NCI-H345 treated with DMSO at 0.1 percent for 48 hours (cell line): Measurements from ENCODE around the gene XIRP2.
"Not testable (repeated sequence)": the region's sequence is repeated elsewhere in the genome, so short reads cannot be mapped to it uniquely, and the experiment has no call there.

Source experiments
- DNase-seq: peaks from one replicate; lab custom pipeline; 2025; ENCODE audit not compliant: unreplicated experiment; lab: John Stamatoyannopoulos, UW

Gene XIRP2

DNA sequence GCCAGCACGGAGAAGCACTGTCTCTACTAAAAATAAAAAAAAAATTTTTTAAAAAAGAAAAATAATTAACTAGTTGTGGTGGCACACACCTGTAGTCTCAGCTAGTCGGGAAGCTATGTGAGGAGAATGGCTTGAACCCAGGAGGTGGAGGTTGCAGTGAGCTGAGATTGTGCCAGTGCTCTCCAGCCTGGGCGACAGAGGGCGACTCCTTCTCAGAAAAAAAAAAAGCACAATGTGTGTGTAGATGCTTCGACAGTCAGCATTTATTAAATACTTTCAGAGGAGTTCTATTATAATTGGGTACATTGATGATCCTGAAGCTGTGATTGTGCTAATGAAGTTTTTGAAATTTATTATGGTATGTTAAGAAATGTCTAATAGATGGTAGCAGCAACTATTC lies 46.5 kb downstream of the XIRP2 start:
- DNase-seq: no peak

GRCh38 chr2:166942377-166942776 lies 54.1 kb downstream of the XIRP2 start:
- DNase-seq: no peak

GRCh38 chr2:166944909-166945308 lies 56.6 kb downstream of the XIRP2 start:
- DNase-seq: no peak

- DNase-seq: no peak
Observed at GRCh38 chr2:166957686-166958085, 69.4 kb downstream of the XIRP2 start.

GRCh38 chr2:166958986-166959481 lies 70.8 kb downstream of the XIRP2 start:
- DNase-seq: no peak

DNA sequence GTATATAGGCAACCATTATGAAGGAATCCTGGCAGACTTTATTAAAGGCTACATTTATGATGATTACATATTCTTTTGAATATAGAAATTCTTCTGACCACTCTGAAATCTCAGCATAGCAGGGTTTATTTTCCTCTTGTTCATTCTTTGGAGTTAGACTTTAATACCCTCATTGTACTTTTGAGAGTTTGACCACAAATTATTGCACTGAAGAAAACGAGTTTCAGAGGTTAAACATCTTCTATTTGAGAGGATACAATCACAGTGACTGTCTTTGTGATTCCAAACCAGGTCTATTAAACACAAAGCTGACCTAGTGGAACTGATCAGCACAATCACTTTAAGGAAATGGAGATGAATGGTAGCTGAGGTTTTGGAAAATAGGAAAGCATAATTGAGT lies 71.3 kb downstream of the XIRP2 start:
- DNase-seq: no peak

- DNase-seq: no peak
Observed at GRCh38 chr2:166960702-166961270, 72.5 kb downstream of the XIRP2 start.

DNA sequence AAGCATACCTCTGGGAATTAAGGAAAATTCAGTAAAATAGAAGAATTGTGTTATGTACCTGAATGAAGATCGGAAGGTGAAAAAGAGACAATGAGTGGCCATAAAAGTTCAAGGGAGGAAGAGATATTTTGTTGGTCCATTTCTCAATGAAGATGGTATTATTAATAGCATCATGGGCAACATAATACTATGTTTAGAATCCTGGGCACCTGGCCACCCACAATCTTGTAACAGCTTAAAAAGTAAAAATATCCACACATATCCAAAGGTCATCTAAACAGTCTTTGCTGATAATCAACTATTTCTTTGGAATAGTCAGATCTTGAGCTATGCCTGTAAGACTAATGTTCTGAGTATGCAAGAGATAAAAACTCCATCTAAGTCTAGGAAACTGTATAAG lies 73.7 kb downstream of the XIRP2 start:
- DNase-seq: no peak

GRCh38 chr2:166969486-166969885 lies 81.2 kb downstream of the XIRP2 start:
- DNase-seq: no peak

- no peak for DNase-seq
Observed at GRCh38 chr2:166972002-166972401, 83.7 kb downstream of the XIRP2 start.

DNA sequence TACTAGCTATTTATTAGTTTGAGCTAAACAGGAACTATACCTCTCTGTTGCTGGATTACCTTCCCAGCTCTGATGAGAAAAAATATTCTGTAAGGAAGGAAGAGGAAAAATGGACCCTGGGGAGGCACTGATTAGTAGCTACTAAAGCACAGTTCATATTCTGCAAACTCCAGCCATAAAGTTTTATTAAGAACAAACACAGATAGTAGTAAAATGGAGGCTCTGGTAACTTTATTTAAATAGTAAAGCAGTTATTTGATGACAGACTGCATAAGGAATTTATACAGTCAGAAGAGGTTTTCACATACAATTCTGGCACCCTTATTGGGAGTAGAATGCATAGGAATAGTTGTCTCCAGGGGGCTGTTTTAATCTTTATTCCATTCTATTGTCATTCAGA lies 84.1 kb downstream of the XIRP2 start:
- no peak for DNase-seq

DNA sequence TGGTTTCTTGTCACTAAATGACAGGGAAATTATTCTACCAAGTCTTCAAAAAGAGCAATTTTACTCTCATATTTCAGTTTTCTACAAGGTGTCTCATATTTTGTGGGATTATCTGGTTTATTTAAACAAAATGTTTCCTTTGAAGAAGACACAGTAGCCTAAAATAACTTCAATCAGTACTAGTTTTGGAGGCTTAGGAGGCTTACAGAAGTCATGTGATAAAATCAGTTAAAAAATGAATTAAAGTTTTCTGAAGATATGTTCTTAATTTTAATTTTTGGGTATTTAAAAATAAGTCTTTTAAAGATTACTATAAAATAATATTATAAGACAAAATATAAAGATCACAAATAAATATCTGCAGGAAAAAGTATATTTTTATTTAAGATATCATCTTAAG lies 95.9 kb downstream of the XIRP2 start:
- DNase-seq: no peak

- no peak for DNase-seq
Observed at GRCh38 chr2:166984797-166985196, 96.5 kb downstream of the XIRP2 start.

DNA sequence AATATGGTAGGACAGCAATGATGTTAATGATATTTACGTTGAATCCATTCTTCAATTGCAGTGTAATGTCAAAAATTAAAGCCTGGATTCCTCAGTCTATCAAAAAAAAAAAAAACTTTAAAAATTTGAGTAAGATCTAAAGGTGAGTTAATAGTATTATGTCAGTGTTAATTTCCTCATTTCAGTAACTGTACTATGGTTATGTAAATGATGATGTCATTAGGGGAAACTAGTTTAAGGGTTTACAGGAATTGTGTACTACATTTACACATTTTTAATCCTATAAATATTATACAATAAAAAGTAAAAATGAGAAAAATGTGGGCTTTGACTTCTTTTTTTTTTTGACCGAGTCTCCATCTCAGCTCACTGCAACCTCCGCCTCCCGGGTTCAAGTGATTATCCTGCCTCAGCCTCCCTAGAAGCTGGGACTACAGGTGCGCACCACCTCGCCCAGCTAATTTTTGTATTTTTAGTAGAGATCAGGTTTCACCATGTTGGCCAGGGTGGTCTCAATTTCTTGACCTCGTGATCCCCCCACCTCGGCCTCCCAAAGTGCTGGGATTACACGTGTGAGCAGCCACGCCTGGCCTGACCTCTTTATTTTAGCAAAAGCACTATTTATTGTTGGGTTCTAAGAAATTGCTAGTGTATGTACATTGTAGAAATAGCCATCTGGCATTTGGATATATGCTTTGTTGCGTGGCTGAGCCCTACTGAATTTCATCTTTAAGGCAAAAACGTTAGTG lies 106.5 kb downstream of the XIRP2 start:
- no peak for DNase-seq

GRCh38 chr2:166996465-166996864 lies 108.2 kb downstream of the XIRP2 start:
- DNase-seq: no peak

DNA sequence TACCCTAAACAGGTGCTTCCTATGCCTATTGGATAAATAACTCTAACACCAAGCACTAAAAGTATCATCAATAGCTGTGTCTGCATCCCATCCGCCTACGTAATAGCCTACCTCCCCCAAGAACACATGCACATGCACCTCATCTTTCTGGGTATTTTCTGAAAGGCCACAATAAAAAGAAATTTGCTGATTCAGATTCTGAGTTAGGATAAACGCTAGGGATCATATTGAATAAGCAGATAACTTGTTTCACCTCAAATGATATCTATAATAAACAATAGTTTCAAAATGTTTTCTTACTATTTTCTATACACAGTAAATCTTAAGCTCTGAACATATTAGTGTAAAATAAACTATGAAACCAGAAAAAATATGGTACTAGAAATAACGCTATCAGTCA lies 112.9 kb downstream of the XIRP2 start:
- no peak for DNase-seq

GRCh38 chr2:167005096-167005495 lies 116.8 kb downstream of the XIRP2 start:
- no peak for DNase-seq

DNA sequence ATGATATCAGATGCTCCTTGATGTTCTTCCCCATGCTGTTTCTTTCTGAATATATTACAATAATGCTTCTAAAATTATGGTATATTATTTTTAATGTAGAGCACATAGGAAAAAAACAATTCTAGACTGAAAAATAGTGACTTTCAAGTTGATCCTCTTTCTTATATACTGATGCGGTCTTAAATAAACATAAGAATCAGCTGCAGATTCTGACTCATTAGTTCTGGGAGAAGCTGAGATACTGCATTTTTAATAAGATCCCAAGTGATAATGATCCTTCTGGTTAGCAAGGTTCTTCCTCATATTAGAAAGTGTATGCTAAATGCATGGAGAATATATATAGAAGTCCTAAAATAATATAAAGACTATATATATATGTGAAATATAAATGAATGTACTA lies 124.9 kb downstream of the XIRP2 start:
- no peak for DNase-seq

DNA sequence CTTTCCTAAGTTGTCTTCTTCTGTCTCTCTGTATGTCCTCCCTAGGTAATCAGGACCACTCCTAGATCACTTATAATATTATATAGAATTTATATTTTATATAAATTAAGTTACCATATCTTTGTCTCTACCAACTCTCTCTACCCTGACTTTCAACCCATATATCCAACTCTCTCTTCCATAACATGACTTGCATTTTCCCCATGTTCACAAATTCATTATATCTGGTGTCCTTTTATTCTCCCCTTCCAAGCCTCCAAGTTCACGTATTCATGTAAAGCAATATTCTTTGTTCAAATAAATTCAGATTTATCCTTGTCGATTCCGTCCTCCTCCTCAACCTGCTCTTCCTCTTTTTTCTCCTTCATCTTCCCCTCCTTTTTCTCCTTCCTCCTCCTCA lies 127.5 kb downstream of the XIRP2 start:
- DNase-seq: no peak

DNA sequence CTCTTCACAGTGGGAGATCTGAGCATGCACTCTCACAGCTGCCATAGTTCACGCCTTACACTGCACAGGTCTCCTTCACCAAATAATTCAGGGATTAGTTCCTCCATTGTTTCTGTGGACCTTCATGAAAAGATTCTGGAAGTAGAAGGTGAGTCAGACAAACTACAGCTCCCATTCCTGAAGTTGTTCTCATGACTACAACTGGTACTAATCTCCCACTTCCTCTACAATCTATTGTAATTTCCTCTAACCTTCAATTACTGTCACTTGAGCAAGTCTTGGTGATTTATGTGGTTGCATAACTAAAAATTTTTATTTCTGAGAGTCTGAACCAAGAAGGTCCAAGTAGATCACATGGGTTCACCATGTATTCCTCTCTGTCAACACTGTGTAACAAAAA lies 128.7 kb downstream of the XIRP2 start:
- no peak for DNase-seq

DNA sequence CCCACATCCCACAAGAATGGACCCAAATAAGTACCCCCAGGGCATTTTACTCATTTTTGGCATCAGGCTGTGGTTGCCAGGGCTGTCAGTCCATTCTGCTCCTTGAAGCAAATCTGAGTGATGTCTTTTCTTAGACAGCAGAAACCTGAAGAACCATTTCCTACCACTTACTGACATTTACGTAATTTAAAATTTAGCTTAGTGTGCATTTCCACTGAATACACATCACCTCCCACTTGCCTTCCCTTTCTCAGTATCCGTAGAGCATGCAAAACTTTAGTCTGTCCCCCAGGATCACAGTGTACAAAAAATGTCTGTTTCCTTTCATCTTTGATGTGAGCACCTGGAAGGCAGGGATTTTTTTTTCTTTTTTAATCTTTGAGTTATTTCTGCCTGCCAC lies 130.3 kb downstream of the XIRP2 start:
- DNase-seq: no peak

DNA sequence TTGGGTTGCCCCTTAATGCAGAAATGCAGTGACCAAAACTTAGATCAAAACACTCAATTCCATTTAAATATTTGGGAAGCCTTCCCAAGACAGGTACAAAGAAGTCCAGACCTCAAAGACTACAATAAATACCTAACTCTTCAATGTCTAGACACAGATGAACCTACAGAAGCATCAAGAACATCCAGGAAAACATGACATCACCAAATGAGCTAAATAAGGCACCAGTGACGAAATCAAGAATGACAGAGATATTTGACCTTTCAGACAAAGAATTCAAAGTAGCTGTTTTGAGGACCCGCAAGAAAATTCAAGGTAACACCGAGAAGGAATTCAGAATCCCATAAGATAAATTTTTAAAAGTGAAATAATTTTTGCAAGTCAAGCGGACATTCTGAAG lies 140.2 kb downstream of the XIRP2 start:
- no peak for DNase-seq

DNA sequence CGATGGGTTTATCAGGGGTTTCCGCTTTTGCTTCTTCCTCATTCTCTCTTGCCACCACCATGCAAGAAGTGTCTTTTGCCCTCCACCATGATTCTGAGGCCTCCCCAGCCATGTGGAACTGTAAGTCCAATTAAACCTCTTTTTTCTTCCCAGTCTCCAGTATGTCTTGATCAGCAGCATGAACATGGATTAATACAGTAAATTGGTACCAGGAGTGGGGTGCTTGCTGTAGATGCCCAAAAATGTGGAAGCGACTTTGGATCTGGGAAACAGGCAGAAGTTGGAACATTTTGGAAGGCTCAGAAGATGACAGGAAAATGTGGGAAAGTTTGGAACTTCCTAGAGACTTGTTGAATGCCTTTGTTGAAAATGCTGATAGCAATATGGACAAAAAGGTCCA lies 146.7 kb downstream of the XIRP2 start:
- DNase-seq: not testable (repeated sequence)
